HG03575 (cell line): Measurements from ENCODE around the gene RGS10.

Experiments
- ATAC-seq: cut with Tn5 transposase; IDR thresholded peaks from one replicate; pipeline ENCODE4 v1.9.1; 2021; ENCODE audit not compliant: unreplicated experiment, insufficient number of reproducible peaks, low FRiP score; ENCODE audit errors: extremely low read depth

RGS10 gene

DNA sequence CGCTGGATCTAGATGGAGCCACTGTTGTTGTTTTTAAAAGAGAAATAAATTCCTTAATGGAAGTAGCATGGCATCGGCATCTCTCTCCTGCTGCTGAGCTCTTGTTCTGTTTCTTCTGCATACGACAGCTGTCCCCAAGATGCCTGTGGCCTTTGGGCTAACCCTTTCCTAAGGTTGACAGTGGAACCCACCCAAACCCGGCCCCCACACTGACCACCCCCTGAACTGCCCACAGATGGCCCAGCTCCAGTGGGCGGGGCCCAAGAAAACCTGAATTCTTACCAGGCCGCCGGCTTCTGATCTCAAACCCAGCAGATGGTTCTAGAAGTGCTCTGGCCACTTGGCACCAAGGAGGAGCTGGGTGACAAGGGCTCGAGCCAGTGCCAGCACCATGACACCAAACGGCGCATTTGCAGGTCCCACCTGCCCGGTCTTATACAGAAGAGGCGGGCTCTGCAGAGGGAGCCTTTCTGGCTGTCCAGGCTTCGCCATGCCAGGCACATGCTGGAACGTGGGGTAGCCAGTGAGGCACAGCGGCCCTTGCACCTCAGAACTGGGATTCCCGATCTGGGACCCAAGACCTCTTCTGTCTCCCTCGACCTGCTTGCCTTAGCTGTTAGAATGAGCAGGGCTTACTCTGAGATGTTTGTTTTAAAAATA is 82.7 kb downstream of the RGS10 start:
- no peak for ATAC-seq

DNA sequence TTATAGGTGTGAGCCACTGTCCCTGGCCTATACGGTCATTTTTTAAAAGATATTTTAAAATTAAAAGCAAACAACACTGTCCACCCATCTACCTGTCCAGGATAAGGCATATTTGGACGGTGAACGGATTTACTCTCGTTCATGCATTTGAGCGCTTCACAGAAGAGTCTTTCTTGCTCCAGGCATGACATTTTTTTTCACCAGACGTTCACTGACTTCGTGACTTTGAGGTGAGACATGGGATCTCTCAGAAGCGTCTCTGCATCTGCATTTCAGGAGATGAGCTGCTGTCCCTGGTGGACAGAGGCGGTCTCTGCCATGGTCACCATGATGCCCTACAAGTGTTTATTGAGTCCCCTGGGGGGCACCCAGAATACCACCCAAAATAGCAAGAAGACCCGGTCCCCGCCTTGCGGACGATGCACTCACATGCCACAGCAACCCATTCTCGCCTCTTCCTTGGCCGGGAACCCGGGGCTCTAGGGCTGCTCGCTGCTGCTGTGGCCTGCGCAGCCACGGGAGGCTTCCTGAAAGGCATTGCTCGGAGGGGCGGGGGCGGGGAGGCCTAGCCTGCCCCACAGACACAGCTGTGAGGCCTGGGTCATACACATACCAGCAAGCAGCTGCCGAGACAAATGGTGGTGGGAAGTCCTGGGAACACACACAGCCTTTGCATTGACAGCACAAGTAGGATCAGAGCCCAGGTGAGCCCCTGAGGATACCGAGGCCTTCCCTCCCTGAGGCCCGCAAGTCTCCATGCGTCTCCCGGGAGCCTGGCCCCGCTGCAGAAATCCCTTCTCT is 84.4 kb downstream of the RGS10 start:
- ATAC-seq = no peak

DNA sequence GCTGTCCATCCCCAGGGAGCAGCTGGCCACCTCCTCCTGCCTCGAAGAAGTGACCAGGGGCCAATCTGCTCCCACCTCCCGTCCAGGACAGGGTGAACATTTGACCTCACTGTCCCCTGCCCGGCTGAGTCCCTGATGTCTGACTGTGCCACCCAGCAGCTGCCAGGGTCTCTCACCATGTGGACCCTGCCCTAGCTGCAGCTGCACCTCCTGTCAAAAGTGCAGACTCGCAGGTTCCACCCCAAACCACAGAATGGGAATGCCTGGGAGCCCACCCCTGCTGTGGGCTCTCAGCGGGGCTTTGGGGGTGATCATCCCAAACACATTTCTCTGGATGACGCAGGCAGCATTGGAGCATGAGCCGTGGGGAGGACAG is 86.1 kb downstream of the RGS10 start:
- ATAC-seq = no peak

DNA sequence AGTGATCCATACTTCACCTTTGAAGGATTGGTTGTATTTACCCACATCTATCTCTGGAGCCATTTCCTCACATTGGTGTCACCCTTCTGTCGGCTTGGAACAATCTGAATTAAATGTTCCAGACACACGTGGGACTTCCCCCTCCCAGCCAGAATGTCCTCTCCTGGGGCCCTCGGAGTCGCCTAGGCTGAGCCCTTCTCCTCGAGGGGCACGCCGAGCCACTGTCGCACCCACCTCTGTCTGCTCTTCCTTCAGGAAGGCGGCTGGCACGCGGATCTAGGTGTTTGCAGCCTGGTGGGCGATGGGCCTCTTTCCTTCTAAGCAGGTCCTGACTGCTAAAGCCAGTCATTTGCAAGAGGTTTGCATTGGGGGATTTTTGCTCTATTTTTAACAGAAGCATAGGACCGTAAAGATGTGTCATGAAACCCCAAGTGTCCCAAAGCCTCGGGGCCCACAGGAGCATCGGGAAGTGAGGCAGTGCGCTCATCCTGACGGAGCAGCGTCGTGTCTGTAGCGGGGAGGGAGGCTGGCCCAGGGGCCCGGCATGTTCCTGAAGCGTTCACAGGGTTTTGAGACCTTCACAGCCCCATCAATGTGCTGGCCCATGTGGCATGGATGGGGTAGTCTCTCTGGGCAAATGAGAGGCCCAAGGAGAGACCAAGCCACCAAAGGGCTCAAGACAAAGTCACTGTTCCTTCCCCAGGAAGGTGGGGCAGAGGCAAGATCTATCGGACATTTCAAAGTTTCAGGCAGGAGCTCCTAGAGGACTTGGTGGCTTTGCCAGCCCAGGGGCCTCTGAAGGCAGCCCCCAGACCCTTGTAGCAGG is 86.7 kb downstream of the RGS10 start:
- no peak for ATAC-seq

DNA sequence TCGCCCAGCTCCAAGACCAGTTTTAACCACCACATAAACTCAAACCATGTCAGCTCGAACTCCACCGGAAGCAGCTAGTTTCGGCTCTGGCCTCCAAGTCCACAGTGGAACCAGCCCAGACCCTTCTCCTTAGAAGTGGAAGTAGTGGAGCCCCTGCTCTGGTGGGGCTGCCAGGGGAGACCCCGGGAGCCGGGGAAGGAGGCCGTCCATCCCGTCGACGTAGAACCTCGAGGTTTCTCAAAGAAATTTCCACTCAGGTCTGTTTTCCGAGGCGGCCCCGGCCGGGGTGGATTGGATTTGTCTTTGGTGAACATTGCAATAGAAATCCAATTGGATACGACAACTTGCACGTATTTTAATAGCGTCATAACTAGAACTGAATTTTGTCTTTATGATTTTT is 87.5 kb downstream of the RGS10 start:
- ATAC-seq = no peak

DNA sequence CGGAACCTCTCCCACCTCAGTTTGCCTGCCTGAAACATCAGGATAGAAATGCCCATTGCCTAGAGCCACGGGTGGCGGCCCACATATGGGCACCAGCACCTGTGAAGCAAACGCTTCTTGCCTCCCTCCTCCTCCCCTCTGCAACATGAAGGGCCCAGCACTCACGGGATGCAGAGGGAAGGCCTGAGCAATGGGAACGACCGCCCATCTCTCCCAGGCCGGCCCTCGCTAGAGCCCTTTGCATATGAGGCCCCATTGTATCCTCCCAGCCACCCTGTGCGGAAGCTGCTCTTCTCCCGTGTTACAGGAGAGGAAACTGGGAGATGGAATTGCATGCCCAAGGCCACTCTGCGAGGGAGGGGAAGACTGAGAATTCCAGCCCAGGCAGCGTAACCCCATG is 88.2 kb downstream of the RGS10 start:
- no peak for ATAC-seq

DNA sequence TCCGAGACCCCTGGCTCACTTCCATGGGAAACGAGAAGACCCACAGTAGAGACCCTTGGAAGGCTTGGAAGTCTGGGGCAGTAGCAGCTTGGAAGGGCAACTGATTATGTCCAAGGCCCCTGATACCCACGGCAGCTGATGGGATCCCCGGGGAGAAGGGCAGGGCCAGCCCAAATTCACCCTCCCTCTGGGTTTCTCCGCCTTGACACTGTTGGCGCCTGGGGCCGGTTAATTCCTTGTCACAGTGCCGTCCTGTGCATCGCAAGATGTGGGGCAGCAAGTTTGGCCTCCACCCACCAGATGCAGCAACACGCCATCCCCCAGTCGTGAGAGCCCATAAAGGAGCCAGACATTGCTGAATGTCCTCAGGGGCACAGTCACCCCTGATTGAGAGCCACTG is 89.2 kb downstream of the RGS10 start:
- no peak for ATAC-seq

DNA sequence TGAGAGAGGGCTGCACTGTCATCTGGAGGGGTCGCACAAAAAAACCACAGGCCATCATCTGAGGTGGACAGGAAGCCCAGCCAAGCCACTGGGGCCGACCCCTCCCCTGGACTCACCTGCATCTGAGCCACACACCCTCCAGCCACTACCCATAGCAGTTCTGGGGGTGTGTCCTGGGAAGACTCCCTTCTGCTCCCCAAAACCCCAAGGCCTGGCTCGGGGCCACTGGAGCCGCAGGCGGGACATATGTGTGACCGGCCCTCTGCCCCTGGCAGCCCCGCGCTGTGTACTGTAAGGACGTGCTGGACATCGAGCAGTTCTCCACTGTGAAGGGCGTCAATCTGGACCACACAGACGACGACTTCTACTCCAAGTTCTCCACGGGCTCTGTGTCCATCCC is 90.1 kb downstream of the RGS10 start:
- no peak for ATAC-seq

DNA sequence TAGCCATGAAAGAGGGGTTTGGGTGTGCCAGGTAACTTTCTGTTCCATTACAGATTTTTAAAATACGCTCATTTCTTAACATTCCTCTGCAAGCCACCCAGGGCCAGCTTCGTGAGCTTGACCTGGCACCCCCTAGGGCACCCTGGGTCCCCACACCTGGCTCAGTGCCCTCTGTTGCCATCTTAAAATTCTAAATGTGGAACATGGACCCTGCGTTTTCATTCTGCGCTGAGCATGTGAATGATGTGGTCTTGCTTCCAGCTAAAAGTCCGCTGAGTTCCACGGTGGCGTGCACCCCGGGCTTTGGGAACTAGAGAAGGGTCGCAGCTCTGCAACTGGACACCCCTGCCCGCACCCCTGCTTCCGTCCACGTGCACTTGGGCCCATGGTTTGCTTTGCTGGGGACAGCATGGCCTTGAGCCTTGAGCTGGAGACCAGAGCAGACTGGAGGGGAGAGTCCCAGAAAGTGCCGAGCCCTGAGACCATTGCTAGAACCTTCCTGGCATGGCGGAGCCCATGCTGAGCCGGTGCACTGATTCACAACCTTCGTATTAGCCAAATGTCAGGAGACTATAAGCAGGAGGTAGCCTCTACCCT is 91.1 kb downstream of the RGS10 start:
- no peak for ATAC-seq

DNA sequence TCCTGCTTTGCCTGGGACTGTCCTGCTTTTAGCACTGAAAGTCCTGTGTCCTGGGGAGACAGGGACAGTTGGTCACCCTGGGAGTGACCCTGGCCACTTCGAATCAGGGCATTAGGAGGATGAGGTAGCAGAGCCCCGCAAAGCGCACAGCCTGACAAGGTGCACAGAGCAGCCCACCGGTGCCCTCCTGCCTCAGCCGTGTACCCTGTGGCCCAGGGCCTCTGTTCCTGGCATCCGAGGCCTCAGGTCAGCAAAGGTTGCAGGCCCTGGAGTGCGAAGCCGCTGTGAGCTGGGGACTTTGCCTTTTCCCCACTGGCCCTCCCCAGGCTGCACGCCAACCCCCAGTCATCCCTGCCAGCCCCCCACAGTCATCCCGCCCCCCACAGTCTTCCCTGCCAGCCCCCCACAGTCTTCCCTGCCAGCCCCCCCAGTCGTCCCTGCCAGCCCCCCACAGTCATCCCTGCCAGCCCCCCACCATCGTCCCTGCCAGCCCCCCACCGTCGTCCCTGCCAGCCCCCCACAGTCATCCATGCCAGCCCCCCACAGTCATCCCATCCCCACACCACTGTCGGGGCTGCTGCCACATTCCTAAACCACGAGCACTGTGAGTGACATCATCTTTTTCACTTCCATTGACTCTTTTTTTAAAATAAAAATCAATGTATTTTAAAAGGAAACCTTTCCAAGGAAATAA is 91.8 kb downstream of the RGS10 start:
- ATAC-seq = no peak
